Measurements from ENCODE around the gene ACTMAP. TPM values are rescaled to one million over a fixed set of nuclear protein-coding genes. Genes with fewer than 3 reads are reported as not detected.
A peak's percentile ranks its signal among the peaks of the same experiment; 100 is the strongest.

ACTMAP gene
- total RNA-seq, 1 experiment from 2014 or later: 27.7 TPM

DNA sequence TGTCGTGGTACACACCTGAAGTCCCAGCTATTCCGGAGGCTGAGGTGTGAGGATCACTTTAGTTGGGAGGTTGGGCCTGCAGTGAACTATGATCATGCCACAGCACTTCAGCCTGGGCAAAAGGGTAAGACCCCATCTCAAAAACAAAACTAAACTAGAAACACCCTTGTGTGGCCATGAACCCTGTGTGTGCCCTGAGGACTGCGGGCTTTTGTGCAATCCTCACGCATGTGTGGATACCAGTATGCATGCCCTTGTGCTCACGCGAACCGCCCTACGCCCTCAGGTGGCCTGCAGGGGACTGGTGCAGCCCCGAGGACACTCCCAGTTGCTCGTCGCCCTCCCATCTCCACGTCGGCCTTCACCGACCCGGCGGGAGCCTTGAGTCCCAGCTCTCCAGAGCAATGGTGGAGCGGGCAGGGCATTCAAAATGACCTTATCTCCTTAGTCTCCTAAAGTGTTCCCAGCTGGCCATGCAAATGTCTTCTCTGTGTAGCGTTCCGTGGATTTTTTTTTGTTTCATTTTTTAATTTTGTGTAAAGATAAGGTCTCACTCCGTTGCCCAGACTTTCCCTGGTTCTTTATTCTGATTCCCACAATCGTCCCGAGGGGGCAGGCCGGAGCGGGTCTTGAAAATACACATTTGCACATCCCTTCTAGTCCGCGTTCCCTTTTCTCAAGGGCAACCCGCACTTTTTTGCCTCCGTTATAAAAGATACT lies 47.8 kb upstream of the ACTMAP start:
- Histone ChIP-seq H3K4me2 (ENCODE audit: insufficient read depth, insufficient read length, low read length) (peak overlapping the region; percentile 59), H3K27me3 (ENCODE audit: insufficient read depth, low read length) (no peaks in the 10 kb centered on the region), H3K4ac (ENCODE audit: low read depth, low read length) (no peak overlapping the region; the same call in 1 of the 2 replicates), H3K4me1 (ENCODE audit: insufficient read depth, low read length) (peaks cover 2% of the 10 kb centered on the region; the same call in 1 of the 2 replicates), H4K8ac (replicated peaks; ENCODE audit: insufficient read length, low read depth, low read length) (no peak overlapping the region), H2BK120ac (ENCODE audit: low read depth, low read length, poor library complexity, severe bottlenecking) (peak overlapping the region; percentile 44), H4K20me1 (ENCODE audit: control insufficient read depth, insufficient read depth, insufficient read length) (peaks cover 2% of the 10 kb centered on the region), H3K9ac (ENCODE audit: extremely low read depth, insufficient read length, low read length) (peak overlapping the region; percentile 56), H3K56ac (ENCODE audit: insufficient read length, low read depth, low read length) (no peak overlapping the region), H3K9me3 (ENCODE audit: control insufficient read depth, low read depth, low read length) (no peaks in the 10 kb centered on the region), H2BK12ac (ENCODE audit: insufficient read length, low read depth, low read length) (no peak overlapping the region), H3K14ac (ENCODE audit: insufficient read depth, low read length) (peak overlapping the region; percentile 51; the same call in 1 of the 2 replicates), H2BK15ac (ENCODE audit: low read depth, low read length) (no peak overlapping the region), H3K18ac (ENCODE audit: insufficient read length, low read depth, low read length) (peak overlapping the region; percentile 45), H4K5ac (ENCODE audit: insufficient read length, low read depth, low read length) (no peak overlapping the region), H2BK5ac (ENCODE audit: insufficient read length, low read length) (no peak overlapping the region), H2BK20ac (ENCODE audit: low read depth, low read length, poor library complexity, severe bottlenecking) (no peak overlapping the region), H3K23me2 (ENCODE audit: insufficient read length, low read depth, low read length, poor library complexity, severe bottlenecking) (peaks cover 9% of the 10 kb centered on the region), H3K27ac (ENCODE audit: insufficient read length, low read depth, low read length) (peak overlapping the region; percentile 51), H2AFZ (ENCODE audit: low read length) (no peak overlapping the region), H3T11ph (ENCODE audit: low read length) (no peak overlapping the region), H3K79me1 (ENCODE audit: insufficient read depth, low read depth, low read length, poor library complexity, severe bottlenecking) (peaks cover 4% of the 10 kb centered on the region), H2AK5ac (ENCODE audit: insufficient read length, low read length) (no peak overlapping the region), H3K79me2 (ENCODE audit: insufficient read depth, low read length) (peaks cover 22% of the 10 kb centered on the region; the same call in 1 of the 2 replicates), H4K91ac (ENCODE audit: insufficient read length, low read depth, low read length) (no peak overlapping the region), H3K23ac (ENCODE audit: insufficient read length, low read depth, low read length) (no peak overlapping the region)
- WGBS (ENCODE audit: extremely low coverage, insufficient read length, low lambda C conversion rate): no CpG with 5 or more reads among the region's 28 CpGs
- peak; percentile 95 for DNase-seq
- peak overlapping the region; percentile 97 to 99 (median 98) for H3K27ac Mint-ChIP-seq
- H3K9me3 Mint-ChIP-seq: no peaks in the 10 kb centered on the region
- peaks cover 25 to 35% of the 10 kb centered on the region in 2 experiments for H3K4me1 Mint-ChIP-seq
- H3K4me3 Mint-ChIP-seq: peak overlapping the region; percentile 93 to 96
- H3K27me3 Mint-ChIP-seq (ENCODE audit: low read depth): no peaks in the 10 kb centered on the region; the same call in 1 of the 2 replicates
- H3K36me3 Mint-ChIP-seq (ENCODE audit: insufficient read depth in 1 of 3, low read depth in 3 of 3): peaks cover 10 to 29% (median 27%) of the 10 kb centered on the region in 3 experiments; a peak in 6 of 7 replicates
- TF ChIP-seq, protein P1, sequence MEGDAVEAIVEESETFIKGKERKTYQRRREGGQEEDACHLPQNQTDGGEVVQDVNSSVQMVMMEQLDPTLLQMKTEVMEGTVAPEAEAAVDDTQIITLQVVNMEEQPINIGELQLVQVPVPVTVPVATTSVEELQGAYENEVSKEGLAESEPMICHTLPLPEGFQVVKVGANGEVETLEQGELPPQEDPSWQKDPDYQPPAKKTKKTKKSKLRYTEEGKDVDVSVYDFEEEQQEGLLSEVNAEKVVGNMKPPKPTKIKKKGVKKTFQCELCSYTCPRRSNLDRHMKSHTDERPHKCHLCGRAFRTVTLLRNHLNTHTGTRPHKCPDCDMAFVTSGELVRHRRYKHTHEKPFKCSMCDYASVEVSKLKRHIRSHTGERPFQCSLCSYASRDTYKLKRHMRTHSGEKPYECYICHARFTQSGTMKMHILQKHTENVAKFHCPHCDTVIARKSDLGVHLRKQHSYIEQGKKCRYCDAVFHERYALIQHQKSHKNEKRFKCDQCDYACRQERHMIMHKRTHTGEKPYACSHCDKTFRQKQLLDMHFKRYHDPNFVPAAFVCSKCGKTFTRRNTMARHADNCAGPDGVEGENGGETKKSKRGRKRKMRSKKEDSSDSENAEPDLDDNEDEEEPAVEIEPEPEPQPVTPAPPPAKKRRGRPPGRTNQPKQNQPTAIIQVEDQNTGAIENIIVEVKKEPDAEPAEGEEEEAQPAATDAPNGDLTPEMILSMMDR (conservative IDR thresholded peaks at IDR 0.05): peak; percentile 51

Data from H9 (cell line).